ENCODE measurements around the gene PRPF38B.

Gene PRPF38B, protein sequence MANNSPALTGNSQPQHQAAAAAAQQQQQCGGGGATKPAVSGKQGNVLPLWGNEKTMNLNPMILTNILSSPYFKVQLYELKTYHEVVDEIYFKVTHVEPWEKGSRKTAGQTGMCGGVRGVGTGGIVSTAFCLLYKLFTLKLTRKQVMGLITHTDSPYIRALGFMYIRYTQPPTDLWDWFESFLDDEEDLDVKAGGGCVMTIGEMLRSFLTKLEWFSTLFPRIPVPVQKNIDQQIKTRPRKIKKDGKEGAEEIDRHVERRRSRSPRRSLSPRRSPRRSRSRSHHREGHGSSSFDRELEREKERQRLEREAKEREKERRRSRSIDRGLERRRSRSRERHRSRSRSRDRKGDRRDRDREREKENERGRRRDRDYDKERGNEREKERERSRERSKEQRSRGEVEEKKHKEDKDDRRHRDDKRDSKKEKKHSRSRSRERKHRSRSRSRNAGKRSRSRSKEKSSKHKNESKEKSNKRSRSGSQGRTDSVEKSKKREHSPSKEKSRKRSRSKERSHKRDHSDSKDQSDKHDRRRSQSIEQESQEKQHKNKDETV

DNA sequence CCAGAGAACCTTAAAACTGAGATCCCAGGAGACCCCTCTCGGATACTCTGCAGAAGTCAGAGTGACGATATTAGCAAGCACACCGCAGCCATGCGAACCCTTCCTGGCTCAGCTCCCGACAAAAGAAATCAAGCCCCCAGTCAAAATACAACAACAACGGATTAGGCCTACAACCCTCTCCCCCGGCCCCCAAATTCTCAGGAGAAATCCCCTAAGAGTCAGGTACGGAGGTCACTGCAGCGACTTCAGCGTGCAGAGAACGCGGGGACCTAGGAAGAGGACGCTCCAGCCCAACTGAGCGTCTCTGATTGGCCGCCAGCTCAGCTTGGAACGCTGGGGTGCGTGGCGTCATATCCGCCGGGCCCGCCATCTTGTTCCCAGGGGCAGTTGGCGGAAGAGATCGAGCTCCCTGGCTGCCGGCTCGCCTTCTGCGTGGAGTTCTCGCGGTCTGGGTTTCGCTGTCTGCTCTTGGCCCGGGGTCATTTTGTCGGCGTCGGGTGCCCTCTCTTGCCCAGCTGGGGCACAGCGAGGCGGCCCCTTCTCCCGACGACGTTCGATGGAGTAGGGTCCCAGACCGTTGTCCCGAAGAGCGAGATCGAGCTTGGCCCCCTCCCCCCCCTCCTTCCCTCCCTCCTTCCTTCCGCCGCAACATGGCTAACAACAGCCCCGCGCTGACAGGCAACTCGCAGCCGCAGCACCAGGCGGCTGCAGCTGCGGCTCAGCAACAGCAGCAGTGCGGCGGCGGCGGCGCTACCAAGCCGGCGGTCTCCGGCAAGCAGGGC is at the start of gene PRPF38B:
Gene PRPF38B (plus strand): TSS at position 369 of the 782 bp plus-strand sequence. CDS start 282 bp downstream, at position 651.
- no peaks in the 10 kb centered on the region for H3K27me3 ChIP-seq (replicated peaks; ENCODE audit: control insufficient read depth, insufficient read depth, low read length)
- peaks cover 2% of the 10 kb centered on the region for H3K36me3 ChIP-seq (ENCODE audit: control insufficient read depth, insufficient read depth, low read length)
- TF ChIP-seq, protein P1, sequence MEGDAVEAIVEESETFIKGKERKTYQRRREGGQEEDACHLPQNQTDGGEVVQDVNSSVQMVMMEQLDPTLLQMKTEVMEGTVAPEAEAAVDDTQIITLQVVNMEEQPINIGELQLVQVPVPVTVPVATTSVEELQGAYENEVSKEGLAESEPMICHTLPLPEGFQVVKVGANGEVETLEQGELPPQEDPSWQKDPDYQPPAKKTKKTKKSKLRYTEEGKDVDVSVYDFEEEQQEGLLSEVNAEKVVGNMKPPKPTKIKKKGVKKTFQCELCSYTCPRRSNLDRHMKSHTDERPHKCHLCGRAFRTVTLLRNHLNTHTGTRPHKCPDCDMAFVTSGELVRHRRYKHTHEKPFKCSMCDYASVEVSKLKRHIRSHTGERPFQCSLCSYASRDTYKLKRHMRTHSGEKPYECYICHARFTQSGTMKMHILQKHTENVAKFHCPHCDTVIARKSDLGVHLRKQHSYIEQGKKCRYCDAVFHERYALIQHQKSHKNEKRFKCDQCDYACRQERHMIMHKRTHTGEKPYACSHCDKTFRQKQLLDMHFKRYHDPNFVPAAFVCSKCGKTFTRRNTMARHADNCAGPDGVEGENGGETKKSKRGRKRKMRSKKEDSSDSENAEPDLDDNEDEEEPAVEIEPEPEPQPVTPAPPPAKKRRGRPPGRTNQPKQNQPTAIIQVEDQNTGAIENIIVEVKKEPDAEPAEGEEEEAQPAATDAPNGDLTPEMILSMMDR (IDR thresholded peaks at IDR 0.05; ENCODE audit: insufficient read depth, low read length, poor library complexity, severe bottlenecking) = no peak

DNA sequence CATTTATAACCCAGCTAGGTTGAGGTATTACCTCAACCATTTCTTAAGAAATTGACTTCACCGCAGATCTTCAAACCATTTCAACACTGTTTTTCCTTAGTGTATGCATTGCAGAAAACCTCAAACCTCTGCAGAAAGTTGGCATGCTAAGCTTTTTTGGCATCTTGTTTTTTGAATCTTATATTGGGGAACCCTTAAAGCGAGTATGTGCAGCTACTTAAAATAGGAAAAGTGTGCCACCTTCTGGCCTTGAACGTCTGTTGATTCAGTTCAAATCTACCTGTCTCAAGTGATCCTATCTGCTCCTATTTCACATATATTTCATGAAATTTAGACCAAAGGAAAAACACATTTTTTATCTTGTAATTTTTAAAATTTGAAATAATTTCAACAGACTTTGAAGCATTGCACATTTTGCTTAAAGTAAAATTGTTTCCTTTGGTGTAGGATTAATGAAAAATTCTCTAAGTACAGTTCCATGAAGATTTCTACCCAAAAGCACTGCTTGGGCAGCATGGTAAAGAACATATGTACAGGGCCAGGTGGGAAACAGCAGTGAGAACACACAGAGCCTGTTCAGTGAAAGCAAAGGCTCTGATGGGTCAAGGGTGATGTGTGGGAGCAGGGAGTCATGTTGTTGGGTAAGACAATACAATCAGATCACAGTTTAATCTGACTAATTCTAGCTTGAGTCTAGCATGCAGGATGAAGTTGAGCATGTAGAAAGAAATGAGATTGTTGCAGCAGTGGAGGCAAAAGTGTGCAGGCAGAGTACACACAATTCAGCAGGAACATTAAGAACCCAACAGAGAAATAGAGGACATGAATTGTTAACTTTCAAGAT is 48.4 kb upstream of the PRPF38B start:
- H3K36me3 ChIP-seq (ENCODE audit: control insufficient read depth, insufficient read depth, low read length) = no peaks in the 10 kb centered on the region; the same call in 1 of the 2 replicates
- TF ChIP-seq, protein P1 (IDR thresholded peaks at IDR 0.05; ENCODE audit: insufficient read depth, low read length, poor library complexity, severe bottlenecking) = peak; percentile 45
- no peak for DNase-seq (ENCODE audit: extremely low read depth, insufficient read length)

More for the DNA sequence above, at the start of gene PRPF38B:
- DNase-seq (ENCODE audit: extremely low read depth, insufficient read length) = peak; percentile 91
- H3K4me3 ChIP-seq (replicated peaks; ENCODE audit: low read depth, low read length) = peak within 1 kb of the TSS; percentile 90

DNA sequence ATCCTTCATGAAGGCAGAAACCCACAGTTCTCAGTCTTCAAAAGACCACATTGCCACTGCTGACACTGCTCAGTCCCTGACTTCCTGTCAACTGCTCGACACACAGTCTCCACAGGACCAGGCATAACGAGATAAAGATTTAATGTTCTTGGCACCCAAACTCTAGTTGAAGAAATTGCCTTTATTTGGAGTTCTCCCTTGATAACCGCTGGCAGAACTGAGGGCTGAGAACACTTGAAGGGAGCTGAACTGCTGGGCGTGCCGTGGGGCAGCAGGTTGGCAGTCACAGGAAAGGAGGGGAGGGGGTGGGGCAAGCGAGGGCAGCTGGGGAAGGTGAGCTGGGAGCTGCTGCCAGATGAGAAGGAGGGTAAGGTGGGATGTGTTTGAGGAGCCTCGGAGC is 47.1 kb upstream of the PRPF38B start:
- TF ChIP-seq, protein P1 (IDR thresholded peaks at IDR 0.05; ENCODE audit: insufficient read depth, low read length, poor library complexity, severe bottlenecking) = no peak
- Histone ChIP-seq H3K36me3 (ENCODE audit: control insufficient read depth, insufficient read depth, low read length) (no peaks in the 10 kb centered on the region; the same call in 1 of the 2 replicates), H3K27me3 (replicated peaks; ENCODE audit: control insufficient read depth, insufficient read depth, low read length) (no peaks in the 10 kb centered on the region), H3K4me3 (replicated peaks; ENCODE audit: low read depth, low read length) (no peak overlapping the region)
- no peak for DNase-seq (ENCODE audit: extremely low read depth, insufficient read length)

More for the DNA sequence above, 48.4 kb upstream of the PRPF38B start:
- Histone ChIP-seq H3K4me3 (replicated peaks; ENCODE audit: low read depth, low read length) (no peak overlapping the region), H3K27me3 (replicated peaks; ENCODE audit: control insufficient read depth, insufficient read depth, low read length) (no peaks in the 10 kb centered on the region)

DNA sequence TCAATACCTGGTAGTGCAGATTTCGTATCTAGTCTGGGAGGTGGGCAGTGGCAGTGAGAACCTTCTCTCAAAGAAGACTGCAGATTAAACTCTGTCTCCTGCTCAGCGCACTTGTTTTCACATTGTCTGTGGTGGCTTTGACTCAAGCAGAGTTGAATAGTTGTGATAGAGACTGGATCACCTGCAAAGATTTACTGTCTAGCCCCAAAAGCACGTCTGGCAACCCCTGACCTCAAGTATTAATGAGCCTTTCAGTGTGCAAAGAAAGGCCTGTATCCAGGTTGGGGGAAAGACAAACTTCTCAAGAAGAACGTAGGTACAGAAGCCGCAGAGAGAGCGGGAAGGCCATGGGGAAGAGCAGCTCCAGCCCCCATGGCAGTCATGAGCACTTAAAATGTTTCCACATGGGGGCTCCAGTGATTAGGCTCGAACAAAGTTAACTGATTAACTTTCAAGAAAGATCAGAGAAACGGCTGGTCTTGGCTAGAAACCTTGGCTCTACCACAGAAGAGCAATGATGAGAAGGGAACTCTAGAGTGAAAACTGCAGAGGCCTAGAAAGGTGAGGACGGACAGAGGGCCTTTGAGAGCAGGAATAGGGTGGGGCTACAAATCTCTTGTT is 46.4 kb upstream of the PRPF38B start:
- Histone ChIP-seq H3K4me3 (replicated peaks; ENCODE audit: low read depth, low read length) (no peak overlapping the region), H3K36me3 (ENCODE audit: control insufficient read depth, insufficient read depth, low read length) (no peaks in the 10 kb centered on the region; the same call in 1 of the 2 replicates), H3K27me3 (replicated peaks; ENCODE audit: control insufficient read depth, insufficient read depth, low read length) (no peaks in the 10 kb centered on the region)
- no peak for DNase-seq (ENCODE audit: extremely low read depth, insufficient read length)
- TF ChIP-seq, protein P1 (IDR thresholded peaks at IDR 0.05; ENCODE audit: insufficient read depth, low read length, poor library complexity, severe bottlenecking) = no peak

DNA sequence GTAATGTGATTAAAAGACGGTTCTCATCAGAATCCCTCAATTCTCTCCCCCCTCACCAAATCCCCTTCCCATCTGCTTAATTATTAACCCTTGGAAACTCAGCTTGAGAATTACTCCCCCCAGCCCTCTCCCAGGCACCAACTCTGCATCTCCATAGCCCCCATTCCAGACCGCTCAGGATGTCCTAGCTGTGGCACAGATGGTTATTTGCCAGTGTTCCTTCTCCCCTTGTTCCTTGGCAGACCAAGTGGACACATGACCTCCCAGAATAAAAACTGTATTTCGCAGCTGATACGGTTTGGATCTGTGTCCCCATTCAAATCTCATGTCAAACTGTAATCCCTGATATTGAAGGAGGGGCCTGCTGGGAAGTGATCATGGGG is 45.9 kb upstream of the PRPF38B start:
- no peak for DNase-seq (ENCODE audit: extremely low read depth, insufficient read length)
- TF ChIP-seq, protein P1 (IDR thresholded peaks at IDR 0.05; ENCODE audit: insufficient read depth, low read length, poor library complexity, severe bottlenecking) = no peak
- no peak overlapping the region for H3K4me3 ChIP-seq (replicated peaks; ENCODE audit: low read depth, low read length)

More for the DNA sequence above, 45.9 kb upstream of the PRPF38B start:
- Histone ChIP-seq H3K27me3 (replicated peaks; ENCODE audit: control insufficient read depth, insufficient read depth, low read length) (no peaks in the 10 kb centered on the region), H3K36me3 (ENCODE audit: control insufficient read depth, insufficient read depth, low read length) (no peaks in the 10 kb centered on the region; the same call in 1 of the 2 replicates)

All from GM06990 (cell line).